ENCODE measurements around the gene OSBPL5. TPM values are rescaled to one million over a fixed set of nuclear protein-coding genes. Genes with fewer than 3 reads are reported as not detected.

The OSBPL5 gene
- total and polyA plus RNA-seq, 2 donors, result 22.4 to 40.5 TPM

DNA sequence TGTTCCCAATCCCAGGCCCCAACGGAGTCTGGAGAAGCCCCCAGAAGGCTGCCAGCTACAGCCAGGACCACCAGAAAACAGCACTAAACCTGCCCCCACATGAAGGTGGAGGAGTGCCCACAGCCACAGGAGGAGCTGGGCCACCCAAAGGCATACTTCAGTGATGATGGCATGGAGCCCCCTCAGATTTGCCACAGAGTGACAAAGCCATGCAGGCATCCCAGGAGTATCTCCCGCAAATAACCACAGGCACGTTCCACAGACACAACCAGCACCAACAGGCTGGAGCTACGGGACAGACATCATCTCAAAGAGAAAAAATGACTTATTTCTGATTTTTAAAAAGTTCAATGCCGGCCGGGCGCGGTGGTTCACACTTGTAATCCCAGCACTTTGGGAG, 118.5 kb downstream of the OSBPL5 start:
- Histone ChIP-seq H3K4me3 (ENCODE audit: low read depth, low read length) (no peak overlapping the region), H3K36me3 (ENCODE audit: insufficient read depth) (no peaks in the 10 kb centered on the region), H3K4me1 (ENCODE audit: insufficient read depth) (peaks cover 1% of the 10 kb centered on the region), H3K27ac (ENCODE audit: low read depth) (no peak overlapping the region)
- no peak for DNase-seq (ENCODE audit: extremely low spot score)
- 84% methylated on average over 8 of the region's 8 CpGs for WGBS

- WGBS, result 88% methylated on average over 12 of the region's 12 CpGs
- no peaks in the 10 kb centered on the region for H3K36me3 ChIP-seq (ENCODE audit: insufficient read depth)
- DNase-seq (ENCODE audit: extremely low spot score), result no peak
- H3K4me1 ChIP-seq (ENCODE audit: insufficient read depth), result peaks cover 1% of the 10 kb centered on the region
- no peak overlapping the region for H3K4me3 ChIP-seq (ENCODE audit: low read depth, low read length)
- H3K27ac ChIP-seq (ENCODE audit: low read depth), result no peak overlapping the region
Observed at GRCh38 chr11:3046190-3046589, 118.9 kb downstream of the OSBPL5 start.

- peaks cover 1% of the 10 kb centered on the region for H3K4me1 ChIP-seq (ENCODE audit: insufficient read depth)
- no peaks in the 10 kb centered on the region for H3K36me3 ChIP-seq (ENCODE audit: insufficient read depth)
- 95% methylated on average over 12 of the region's 12 CpGs for WGBS
- no peak overlapping the region for H3K27ac ChIP-seq (ENCODE audit: low read depth)
- DNase-seq (ENCODE audit: extremely low spot score), result no peak
- H3K4me3 ChIP-seq (ENCODE audit: low read depth, low read length), result no peak overlapping the region
Observed at GRCh38 chr11:3044915-3045314, 120.2 kb downstream of the OSBPL5 start.

DNA sequence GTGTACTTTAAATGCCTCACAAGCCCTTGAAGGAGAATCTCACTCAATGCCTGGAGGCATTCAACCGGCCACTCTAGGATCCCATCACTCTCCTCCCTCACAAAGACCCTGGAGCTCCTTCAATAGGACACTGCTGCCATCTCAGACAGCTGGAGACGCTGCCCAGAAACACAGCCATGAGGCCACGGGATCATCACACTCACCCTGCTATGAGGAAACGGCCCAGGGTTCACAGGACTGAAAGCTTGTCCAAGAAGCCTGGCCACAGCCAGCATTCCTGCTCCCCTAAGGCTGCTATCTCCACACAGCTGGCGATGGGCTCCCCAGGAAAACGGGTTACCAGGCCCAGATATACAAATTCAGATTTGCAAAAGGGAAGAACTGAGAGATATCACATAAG, 121.1 kb downstream of the OSBPL5 start:
- Histone ChIP-seq H3K36me3 (ENCODE audit: insufficient read depth) (peaks cover 2% of the 10 kb centered on the region), H3K27ac (ENCODE audit: low read depth) (no peak overlapping the region), H3K4me3 (ENCODE audit: low read depth, low read length) (no peak overlapping the region), H3K4me1 (ENCODE audit: insufficient read depth) (no peaks in the 10 kb centered on the region)
- 68% methylated on average over 6 of the region's 6 CpGs for WGBS
- DNase-seq (ENCODE audit: extremely low spot score), result no peak

- H3K36me3 ChIP-seq (ENCODE audit: insufficient read depth), result peaks cover 2% of the 10 kb centered on the region
- WGBS, result 81% methylated on average over 16 of the region's 16 CpGs
- H3K4me1 ChIP-seq (ENCODE audit: insufficient read depth), result no peaks in the 10 kb centered on the region
- no peak for DNase-seq (ENCODE audit: extremely low spot score)
- H3K27ac ChIP-seq (ENCODE audit: low read depth), result no peak overlapping the region
- H3K4me3 ChIP-seq (ENCODE audit: low read depth, low read length), result no peak overlapping the region
Observed at GRCh38 chr11:3043315-3043871, 121.7 kb downstream of the OSBPL5 start.

- H3K4me1 ChIP-seq (ENCODE audit: insufficient read depth), result no peaks in the 10 kb centered on the region
- no peak overlapping the region for H3K27ac ChIP-seq (ENCODE audit: low read depth)
- H3K36me3 ChIP-seq (ENCODE audit: insufficient read depth), result peaks cover 2% of the 10 kb centered on the region
- WGBS, result 75% methylated on average over 11 of the region's 11 CpGs
- DNase-seq (ENCODE audit: extremely low spot score), result no peak
- no peak overlapping the region for H3K4me3 ChIP-seq (ENCODE audit: low read depth, low read length)
Observed at GRCh38 chr11:3042496-3043314, 122.4 kb downstream of the OSBPL5 start.

GRCh38 chr11:3041699-3042441, 123.2 kb downstream of the OSBPL5 start:
- no peak for DNase-seq (ENCODE audit: extremely low spot score)
- 90% methylated on average over 17 of the region's 17 CpGs for WGBS
- H3K36me3 ChIP-seq (ENCODE audit: insufficient read depth), result peaks cover 2% of the 10 kb centered on the region
- no peaks in the 10 kb centered on the region for H3K4me1 ChIP-seq (ENCODE audit: insufficient read depth)
- no peak overlapping the region for H3K27ac ChIP-seq (ENCODE audit: low read depth)
- H3K4me3 ChIP-seq (ENCODE audit: low read depth, low read length), result no peak overlapping the region

DNA sequence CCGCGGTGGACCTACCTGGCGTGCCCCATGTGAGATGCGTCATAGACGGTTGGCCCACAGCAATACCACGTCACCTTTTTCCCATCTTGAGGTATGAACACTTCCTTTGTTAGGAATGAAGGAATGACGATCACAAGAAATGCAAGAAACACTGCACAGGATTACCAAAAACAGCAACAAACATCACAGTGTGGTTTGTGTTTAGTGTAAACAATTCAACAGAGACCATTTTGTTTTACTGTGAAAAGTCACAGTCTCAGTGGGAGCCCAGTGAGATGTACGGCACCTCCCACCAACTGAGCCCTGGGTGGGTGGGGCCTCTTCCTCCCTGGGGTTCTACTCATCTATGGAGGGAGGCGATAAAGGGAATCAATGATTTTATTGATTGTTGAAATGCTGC, 124.2 kb downstream of the OSBPL5 start:
- 92% methylated on average over 9 of the region's 9 CpGs for WGBS
- Histone ChIP-seq H3K27ac (ENCODE audit: low read depth) (no peak overlapping the region), H3K36me3 (ENCODE audit: insufficient read depth) (peaks cover 2% of the 10 kb centered on the region), H3K4me3 (ENCODE audit: low read depth, low read length) (no peak overlapping the region), H3K4me1 (ENCODE audit: insufficient read depth) (no peaks in the 10 kb centered on the region)
- no peak for DNase-seq (ENCODE audit: extremely low spot score)

DNA sequence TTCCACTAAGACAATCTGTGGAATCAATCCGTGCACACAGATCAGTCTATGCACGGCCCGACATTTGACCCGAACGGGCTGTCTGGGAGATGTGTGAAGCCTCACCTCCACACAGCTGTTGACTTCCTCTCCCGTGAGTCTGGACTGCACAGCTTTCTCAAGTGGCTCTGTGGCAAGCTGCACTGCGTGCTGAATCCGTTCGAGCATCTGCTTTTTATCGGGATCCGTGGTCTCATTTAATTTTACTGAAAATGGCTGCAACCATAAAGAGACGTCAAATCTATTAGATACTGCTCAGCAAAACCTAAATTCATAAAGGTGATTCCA, 127.2 kb downstream of the OSBPL5 start:
- WGBS, result 82% methylated on average over 12 of the region's 12 CpGs
- no peaks in the 10 kb centered on the region for H3K4me1 ChIP-seq (ENCODE audit: insufficient read depth)
- H3K36me3 ChIP-seq (ENCODE audit: insufficient read depth), result peaks cover 2% of the 10 kb centered on the region
- DNase-seq (ENCODE audit: extremely low spot score), result no peak
- no peak overlapping the region for H3K4me3 ChIP-seq (ENCODE audit: low read depth, low read length)
- no peak overlapping the region for H3K27ac ChIP-seq (ENCODE audit: low read depth)

Small RNA genes lying within 50 kb of the gene (small RNA-seq; reads per million reads assigned to genes)
- not detected for gene RNU1-91P

Other genes starting within 250 kb of the OSBPL5 start
- 1.1 TPM for gene PHLDA2, start 235.9 kb downstream of the OSBPL5 start, total RNA-seq
- 18.9 TPM for gene PHLDA2, start 235.9 kb downstream of the OSBPL5 start, polyA plus RNA-seq
- 154 TPM for gene NAP1L4, start 173.0 kb downstream of the OSBPL5 start, total RNA-seq
- 86.9 TPM for gene NAP1L4, start 173.0 kb downstream of the OSBPL5 start, polyA plus RNA-seq
- gene CARS1, start 107.9 kb downstream of the OSBPL5 start, total RNA-seq, result 16.1 TPM
- gene CARS1, start 107.9 kb downstream of the OSBPL5 start, polyA plus RNA-seq, result 32.2 TPM
- not detected for gene MRGPRG, start 53.5 kb upstream of the OSBPL5 start, total RNA-seq
- not detected for gene MRGPRG, start 53.5 kb upstream of the OSBPL5 start, polyA plus RNA-seq
- not detected for gene MRGPRE, start 67.1 kb upstream of the OSBPL5 start, total RNA-seq
- 0.18 TPM for gene MRGPRE, start 67.1 kb upstream of the OSBPL5 start, polyA plus RNA-seq
- 27.0 TPM for gene ZNF195, start 213.8 kb upstream of the OSBPL5 start, total RNA-seq
- gene ZNF195, start 213.8 kb upstream of the OSBPL5 start, polyA plus RNA-seq, result 8.0 TPM

All from urinary bladder (tissue), 4 donors.